GM18858 (cell line): ENCODE data around the gene NRG3.

Experiments
- ATAC-seq: cut with Tn5 transposase; IDR thresholded peaks from one replicate; pipeline ENCODE4 v1.9.1; 2021; ENCODE audit not compliant: unreplicated experiment

The NRG3 gene

GRCh38 chr10:81874875-81875466, at the start of gene NRG3:
Gene NRG3 (plus strand): TSS chr10:81875194.
- ATAC-seq = no peak

DNA sequence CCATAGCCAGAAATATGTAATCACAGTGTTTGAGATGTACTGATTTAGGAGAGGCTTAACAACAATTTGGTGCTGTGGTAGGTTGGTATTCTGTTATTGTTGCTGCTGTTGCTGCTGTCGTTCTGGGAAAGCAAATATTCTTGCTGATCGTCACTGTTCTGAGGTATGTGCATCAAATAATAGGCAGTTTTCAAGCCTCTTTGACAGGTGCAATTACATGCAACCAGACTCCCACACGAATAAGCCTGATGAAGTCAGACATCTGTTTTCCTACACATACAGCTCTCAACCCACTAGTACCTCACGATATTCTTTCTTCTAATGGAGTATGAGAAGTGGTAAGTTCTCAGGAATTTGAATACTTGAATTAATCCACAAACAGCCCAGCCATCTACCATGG, 46.7 kb upstream of the NRG3 start:
- ATAC-seq = no peak

- ATAC-seq = no peak
These were observed 43.9 kb upstream of the NRG3 start for GRCh38 chr10:81831060-81831459.

GRCh38 chr10:81838950-81839349, 36.0 kb upstream of the NRG3 start:
- no peak for ATAC-seq

GRCh38 chr10:81843042-81843441, 32.0 kb upstream of the NRG3 start:
- ATAC-seq = no peak

- ATAC-seq = no peak
These were observed 27.3 kb upstream of the NRG3 start for GRCh38 chr10:81847675-81848074.

DNA sequence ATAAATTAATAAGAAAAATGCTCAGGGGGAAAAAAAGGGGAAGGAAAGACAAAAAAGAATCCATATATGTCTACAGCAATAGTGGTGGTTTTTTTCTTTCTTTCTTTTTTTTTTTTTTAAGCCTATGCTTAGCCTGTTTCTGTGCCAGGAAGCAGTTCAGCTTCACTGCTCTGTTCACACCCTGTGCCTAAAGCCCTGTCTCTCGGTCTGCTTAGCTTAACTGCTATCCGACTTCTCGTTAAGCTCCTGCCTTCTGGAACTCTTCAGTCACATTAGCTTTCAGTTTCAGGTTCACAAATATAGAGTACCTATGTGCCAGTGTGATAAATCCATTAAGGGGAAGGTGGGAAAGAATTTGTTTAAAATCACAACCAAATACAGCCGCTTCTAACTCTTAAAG, 26.5 kb upstream of the NRG3 start:
- no peak for ATAC-seq

DNA sequence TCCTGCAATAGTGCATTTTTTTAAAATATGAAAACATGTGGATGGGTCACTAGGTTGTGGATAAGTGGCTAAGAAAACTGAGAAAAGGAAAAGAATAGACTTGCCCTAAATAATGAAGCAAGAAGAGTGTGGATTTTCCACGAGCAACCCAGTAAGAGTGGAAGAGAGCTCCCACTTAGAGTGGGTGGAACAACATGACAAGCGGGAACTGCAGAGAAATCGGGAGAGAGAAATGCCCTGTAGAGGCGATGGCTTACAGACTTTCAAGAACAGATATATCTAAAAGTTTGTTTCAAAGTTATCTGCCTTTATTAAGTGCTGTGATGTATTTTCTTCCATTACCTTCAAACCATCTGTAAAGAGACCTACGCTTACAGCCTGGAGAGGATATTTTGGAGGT, 26.1 kb upstream of the NRG3 start:
- ATAC-seq = no peak

GRCh38 chr10:81862596-81862995, 12.4 kb upstream of the NRG3 start:
- no peak for ATAC-seq

GRCh38 chr10:81863771-81864170, 11.2 kb upstream of the NRG3 start:
- ATAC-seq = no peak

DNA sequence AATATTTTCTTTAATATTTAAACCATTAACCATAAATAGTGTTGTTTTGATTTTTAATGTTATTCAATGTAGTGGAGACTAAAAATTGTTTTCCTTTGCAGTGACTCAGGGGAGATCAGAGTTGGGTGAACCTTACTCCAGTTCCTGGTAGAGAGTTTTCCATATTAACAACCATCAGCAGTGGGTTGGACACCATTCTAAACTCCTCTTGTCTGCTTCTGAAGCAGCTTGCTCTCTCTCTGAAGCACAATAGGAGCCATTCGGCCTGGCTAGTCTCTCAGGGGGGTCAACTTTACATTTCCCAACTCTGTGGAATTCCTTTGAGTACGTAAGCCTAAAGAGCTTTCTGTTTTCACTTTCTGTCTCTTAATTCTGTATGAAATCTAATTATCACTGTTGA, 9.4 kb upstream of the NRG3 start:
- ATAC-seq = no peak

DNA sequence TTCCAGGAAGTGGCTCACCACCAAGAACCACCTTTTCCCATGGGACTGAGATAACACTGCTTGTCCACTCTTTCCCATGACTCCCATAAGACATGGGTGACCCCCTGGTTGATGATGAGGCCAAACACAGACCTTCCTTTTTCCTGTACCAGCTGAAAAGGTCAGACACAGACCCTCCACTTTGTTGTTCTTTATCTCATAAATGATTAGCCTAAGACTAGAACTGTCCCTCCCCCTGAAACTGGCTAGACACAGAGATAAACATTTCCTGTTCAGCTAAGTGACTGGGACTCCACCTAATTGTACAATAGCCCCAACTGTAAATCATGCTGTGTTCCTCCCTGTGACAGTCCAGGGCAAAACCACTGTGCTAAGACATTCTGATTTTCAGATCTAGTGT, 8.2 kb upstream of the NRG3 start:
- ATAC-seq = peak; percentile 98

GRCh38 chr10:81870472-81870871, 4.5 kb upstream of the NRG3 start:
- ATAC-seq = no peak

GRCh38 chr10:81871558-81871957, 3.4 kb upstream of the NRG3 start:
- no peak for ATAC-seq

DNA sequence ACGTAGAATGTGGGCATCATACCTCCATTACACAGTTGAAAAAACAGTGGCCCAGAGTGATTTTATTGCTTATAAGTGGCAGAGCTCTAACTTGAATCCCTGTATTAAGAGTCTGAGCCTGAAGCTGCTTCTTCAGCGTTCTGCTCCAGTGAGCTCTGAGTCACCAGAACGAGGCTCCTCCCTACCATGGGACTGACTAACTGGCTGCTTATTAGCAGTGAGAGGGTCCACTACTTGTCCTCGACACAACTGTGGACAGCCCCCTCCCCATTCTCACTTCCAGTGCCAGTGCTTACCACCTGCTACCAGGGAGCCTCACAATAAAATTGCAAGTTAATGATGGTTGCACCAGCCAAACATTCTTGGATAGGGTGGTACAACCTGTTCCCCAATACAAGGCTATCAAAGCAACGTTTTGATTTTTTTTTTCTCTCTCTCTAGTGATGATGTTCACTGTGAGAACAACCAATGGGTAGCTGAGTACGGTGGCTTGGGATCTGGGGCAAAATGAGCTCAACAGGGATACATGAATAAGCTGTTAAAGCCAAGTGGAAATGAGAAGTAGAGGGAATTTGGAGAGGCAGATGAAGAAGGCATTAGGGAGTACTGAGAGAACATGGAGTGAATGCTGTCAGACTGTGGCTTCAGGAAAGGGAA, 2.7 kb upstream of the NRG3 start:
- ATAC-seq = no peak

- no peak for ATAC-seq
These were observed 1.6 kb upstream of the NRG3 start for GRCh38 chr10:81873231-81873931.

GRCh38 chr10:81873932-81874816, 820 bp upstream of the NRG3 start:
- no peak for ATAC-seq

GRCh38 chr10:81875467-81876252, 666 bp downstream of the NRG3 start:
- no peak for ATAC-seq

DNA sequence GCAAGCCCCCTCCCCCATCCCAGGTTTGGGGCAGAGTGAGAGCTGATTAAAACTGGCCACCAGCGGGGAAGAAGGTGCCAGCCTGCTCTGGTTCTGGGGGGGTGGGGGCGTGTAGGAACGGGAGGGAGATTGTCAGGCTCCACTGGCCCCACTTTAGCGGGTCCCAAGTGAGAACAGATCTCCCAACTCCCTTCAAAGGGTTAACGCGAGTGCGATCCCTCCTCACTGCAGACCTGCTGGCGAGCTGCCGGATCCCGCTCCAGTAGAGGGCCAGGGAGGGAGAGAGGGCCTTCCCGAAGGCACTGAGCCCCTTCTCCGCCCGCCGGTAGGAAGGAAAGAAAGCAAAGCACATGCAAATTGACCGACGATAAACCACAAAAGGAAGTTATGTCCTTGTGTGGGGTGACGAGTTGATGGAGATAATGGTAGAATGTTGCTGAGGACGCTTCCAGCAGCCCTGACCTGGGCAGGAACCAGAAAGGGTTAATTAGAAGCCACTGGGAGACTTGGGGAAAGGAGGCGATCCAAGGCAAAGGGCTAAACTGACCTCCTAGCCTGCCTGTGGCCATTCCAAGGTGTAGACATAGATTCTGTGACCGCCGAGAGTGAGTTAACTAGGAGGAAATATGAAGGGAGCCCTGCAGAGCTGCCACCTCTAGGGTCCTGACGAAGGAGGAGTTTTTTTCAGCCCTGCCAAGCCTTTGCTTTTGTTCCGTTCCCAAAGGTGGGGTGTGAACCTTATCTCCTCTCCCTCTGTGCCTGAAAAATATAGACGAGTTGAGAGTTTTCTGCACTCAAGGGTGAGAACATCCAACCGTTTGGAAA, 1.5 kb downstream of the NRG3 start:
- no peak for ATAC-seq

DNA sequence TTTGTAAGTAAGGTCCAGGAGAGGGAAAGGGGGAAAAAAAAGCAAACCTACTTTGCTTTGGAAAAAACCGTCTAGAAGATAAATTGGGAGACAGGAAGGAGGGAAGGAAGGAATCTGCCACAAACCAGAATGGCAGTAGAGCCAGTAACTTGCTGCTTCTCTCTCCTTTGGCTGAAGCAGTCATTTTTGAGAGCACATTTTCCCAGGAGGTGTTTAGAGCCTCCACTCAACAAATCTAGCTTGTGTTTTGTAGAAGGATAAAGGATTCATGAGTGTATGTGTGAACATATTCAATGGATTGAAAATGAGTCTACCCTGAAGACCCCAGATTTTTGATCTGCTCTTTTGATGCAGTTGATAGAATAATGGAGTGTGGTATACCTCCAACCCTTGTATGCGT, 2.6 kb downstream of the NRG3 start:
- no peak for ATAC-seq
